K562 (cell line): ENCODE measurements around the gene CPNE2. TPM values are rescaled to one million over a fixed set of nuclear protein-coding genes. Genes with fewer than 3 reads are reported as not detected.

ENCODE experiments used
- AFF1 ChIP-seq, 2 experiments: fragments of 450-650 bp; IDR thresholded peaks; 2 replicates each; pipeline ENCODE4 v1.6.1; 2018; ENCODE audit warnings: mild to moderate bottlenecking in 2 of 2, low read depth in 1 of 2; ENCODE audit not compliant: partially characterized antibody in 2 of 2
- CBFA2T2 ChIP-seq: fragments of 450-650 bp; conservative IDR thresholded peaks from 2 replicates; pipeline ENCODE4 v1.6.1; 2017; ENCODE audit warnings: mild to moderate bottlenecking
- CXXC5 ChIP-seq: fragments of 250-450 bp; sonication (Bioruptor Pico); IDR thresholded peaks from 2 replicates; pipeline ENCODE4 v1.8.0; 2022; ENCODE audit warnings: inconsistent platforms, mild to moderate bottlenecking, moderate library complexity
- GABPB1 ChIP-seq: sonication (generic); formaldehyde crosslinking; IDR thresholded peaks from 2 replicates; pipeline ENCODE4 v1.8.0; 2022; ENCODE audit warnings: mild to moderate bottlenecking, missing genetic modification reagents
- HMGN3 ChIP-seq: IDR thresholded peaks from 2 replicates; pipeline ENCODE4 v1.6.1; 2011; ENCODE audit warnings: borderline replicate concordance, low read depth, mild to moderate bottlenecking, mixed read lengths, low read length; ENCODE audit not compliant: insufficient read length; ENCODE audit errors: extremely low read depth
- NFIX ChIP-seq: fragments of 250-450 bp; sonication (Bioruptor Pico); IDR thresholded peaks from 2 replicates; pipeline ENCODE4 v1.4.0; 2020; ENCODE audit warnings: low read depth, mild to moderate bottlenecking, moderate library complexity
- NKRF ChIP-seq: fragments of 450-650 bp; IDR thresholded peaks from 2 replicates; pipeline ENCODE4 v1.6.1; 2016; ENCODE audit warnings: borderline replicate concordance
- RBM25 ChIP-seq: fragments of 200-400 bp; formaldehyde crosslinking; IDR thresholded peaks from 2 replicates; pipeline ENCODE4 v1.6.1; 2018; ENCODE audit warnings: low read length, low read depth, moderate library complexity; ENCODE audit not compliant: severe bottlenecking
- REST ChIP-seq, 2 experiments: fragments of 450-650 bp; formaldehyde crosslinking in 1 of 2; IDR thresholded peaks; 2 replicates each; pipeline versions ENCODE4 v1.4.0 to v1.6.1; 2014 to 2020; ENCODE audit warnings: mild to moderate bottlenecking in 2 of 2, borderline replicate concordance in 1 of 2, low read depth in 1 of 2
- TRIM24 ChIP-seq, 2 experiments: fragments of 450-650 bp; IDR thresholded peaks; 2 replicates each; pipeline ENCODE4 v1.6.1; 2016
- ZNF217 ChIP-seq: sonication (generic); formaldehyde crosslinking; IDR thresholded peaks from 2 replicates; pipeline ENCODE4 v1.8.0; 2022; ENCODE audit warnings: mild to moderate bottlenecking, missing genetic modification reagents
- polyA plus RNA-seq, 8 experiments: library from polyadenylated mRNA; depleted of rRNA in 4 of 8; stranded (reverse) in 5 of 8; unstranded in 3 of 8; fragments of >200 nt; fragmentation: Nextera tagmentation in 2 of 8; fragmentation: Illumina TruSeq in 1 of 8; extraction: Ambion mirVana in 2 of 8; extraction: Trizol in 1 of 8; gene quantifications; 2 replicates each; pipeline versions ENCODE4 v1.2.1 to v1.2.3, GENCODE V29; 2011 to 2014; ENCODE audit warnings: inconsistent platforms in 1 of 8, missing spikeins in 1 of 8
- total RNA-seq, 7 experiments: library from RNA; depleted of rRNA in 6 of 7; stranded (reverse); fragments of >200 nt in 6 of 7; fragmentation: Illumina TruSeq in 2 of 7; extraction: Trizol in 2 of 7; gene quantifications; 2 replicates each; pipeline versions ENCODE4 v1.2.1 to v1.2.3, GENCODE V29; 2011 to 2021; ENCODE audit warnings: low replicate concordance in 1 of 7

CPNE2 gene
- total and polyA plus RNA-seq, 9 of the 15 experiments (the other 6 are each of a cell fraction or from before 2014, with no cell fraction given) = 3.0 to 13.9 (median 8.6) TPM

- TF ChIP-seq REST (IDR thresholded peaks at IDR 0.05; ENCODE audit: borderline replicate concordance) = peak; percentile 91
- TF ChIP-seq REST (CRISPR knock-in tag; IDR thresholded peaks at IDR 0.05; ENCODE audit: low read depth) = no peak
- no peak for TF ChIP-seq NFIX (CRISPR knock-in tag)
- peak; percentile 85 for TF ChIP-seq GABPB1 (CRISPR knock-in tag)
- no peak for TF ChIP-seq ZNF217 (CRISPR knock-in tag)
- TF ChIP-seq TRIM24 (IDR thresholded peaks at IDR 0.05) = 0 out of 4 replicates have a peak, but pooled peaks of 1 of the 2 experiments have one; percentile 8
- peak; percentile 62 for TF ChIP-seq CXXC5 (CRISPR knock-in tag)
- TF ChIP-seq HMGN3 = no peak
- peak in 1 of 2 experiments; percentile 91 for TF ChIP-seq AFF1 (IDR thresholded peaks at IDR 0.05; ENCODE audit: low read depth in 1 of 2, partially characterized antibody in 2 of 2)
- TF ChIP-seq RBM25 = peak; percentile 71
- TF ChIP-seq NKRF = peak; percentile 72
- TF ChIP-seq CBFA2T2 = peak; percentile 98
Measured at GRCh38 chr16:57185945-57186871, 93.8 kb downstream of the CPNE2 start, which contains the start of the genes PSME3IP1 and RSPRY1 (continued).
